H1 (cell line): ENCODE measurements around the gene MAPK8IP1. TPM values are rescaled to one million over a fixed set of nuclear protein-coding genes. Genes with fewer than 3 reads are reported as not detected.
A peak's percentile ranks its signal among the peaks of the same experiment; 100 is the strongest.

Source experiments
- CHD1 ChIP-seq: IDR thresholded peaks from 2 replicates; pipeline ENCODE4 v1.6.1; 2012; ENCODE audit warnings: low read depth, low read length, improper control_type of control experiment
- CHD2 ChIP-seq: IDR thresholded peaks from 2 replicates; pipeline ENCODE4 v1.6.1; 2012; ENCODE audit warnings: low read length, improper control_type of control experiment
- CTCF ChIP-seq, 3 experiments: IDR thresholded peaks; 1 replicate in 2 of 3; 2 replicates in 1 of 3; pipeline versions ENCODE4 v1.5.1 to v1.6.1; 2011; ENCODE audit warnings: low read length in 3 of 3, mild to moderate bottlenecking in 3 of 3, inconsistent platforms in 2 of 3, low read depth in 1 of 3, moderate library complexity in 1 of 3; ENCODE audit not compliant: insufficient read depth in 1 of 3; ENCODE audit errors: control extremely low read depth in 1 of 3
- E2F6 ChIP-seq: IDR thresholded peaks from 2 replicates; pipeline ENCODE4 v1.6.1; 2012; ENCODE audit warnings: inconsistent platforms
- GABPA ChIP-seq: IDR thresholded peaks from 2 replicates; pipeline ENCODE4 v1.6.1; 2011; ENCODE audit warnings: mild to moderate bottlenecking, low read length, moderate library complexity, borderline replicate concordance; ENCODE audit not compliant: insufficient read depth
- JUN ChIP-seq: IDR thresholded peaks from 2 replicates; pipeline ENCODE4 v1.6.1; 2011; ENCODE audit warnings: low read depth, mild to moderate bottlenecking, improper control_type of control experiment, low read length
- KDM1A ChIP-seq: fragments of 200-600, 300-600 bp; sonication (generic); IDR thresholded peaks from 2 replicates; pipeline ENCODE4 v1.7.1; 2016; ENCODE audit warnings: mild to moderate bottlenecking, low read length, borderline replicate concordance
- MAFK ChIP-seq: IDR thresholded peaks from 2 replicates; pipeline ENCODE4 v1.6.1; 2012; ENCODE audit warnings: low read depth, mild to moderate bottlenecking, improper control_type of control experiment, low read length
- PHF8 ChIP-seq: fragments of 200-600 bp; sonication (generic); conservative IDR thresholded peaks from 2 replicates; pipeline ENCODE4 v1.7.1; 2012; ENCODE audit warnings: low read depth, mild to moderate bottlenecking, inconsistent platforms, low read length, moderate library complexity
- POLR2A ChIP-seq, 2 experiments: IDR thresholded peaks; 1 replicate in 1 of 2; 2 replicates in 1 of 2; pipeline ENCODE4 v1.6.1; 2011; ENCODE audit warnings: low read depth in 2 of 2, low read length in 2 of 2, mild to moderate bottlenecking in 2 of 2; ENCODE audit errors: control extremely low read depth in 1 of 2
- POLR2AphosphoS5 ChIP-seq: IDR thresholded peaks from 2 replicates; pipeline ENCODE4 v1.6.1; 2011; ENCODE audit warnings: low read depth, low read length
- POU5F1 ChIP-seq: IDR thresholded peaks from 2 replicates; pipeline ENCODE4 v1.6.1; 2011; ENCODE audit warnings: low read depth, mild to moderate bottlenecking, low read length, moderate library complexity
- RAD21 ChIP-seq, 2 experiments: IDR thresholded peaks in 1 of 2; conservative IDR thresholded peaks in 1 of 2; 2 replicates each; pipeline ENCODE4 v1.6.1; 2011; ENCODE audit warnings: low read depth in 2 of 2, low read length in 2 of 2, improper control_type of control experiment in 1 of 2, inconsistent platforms in 1 of 2, mild to moderate bottlenecking in 1 of 2, moderate library complexity in 1 of 2
- RNF2 ChIP-seq: fragments of 200-900, 300-1000 bp; sonication (generic); IDR thresholded peaks from 2 replicates; pipeline ENCODE4 v1.7.1; 2016; ENCODE audit warnings: borderline replicate concordance, low read depth, mild to moderate bottlenecking, antibody characterized with exemption, low read length; ENCODE audit not compliant: poor library complexity, severe bottlenecking; ENCODE audit errors: missing control alignments
- SIN3A ChIP-seq, 2 experiments: IDR thresholded peaks in 1 of 2; conservative IDR thresholded peaks in 1 of 2; 2 replicates each; pipeline ENCODE4 v1.6.1; 2011 to 2012; ENCODE audit warnings: low read length in 2 of 2, improper control_type of control experiment in 1 of 2, low read depth in 1 of 2, mild to moderate bottlenecking in 1 of 2
- SP1 ChIP-seq: IDR thresholded peaks from 2 replicates; pipeline ENCODE4 v1.6.1; 2011; ENCODE audit warnings: low read depth, low read length
- TAF1 ChIP-seq: IDR thresholded peaks from 2 replicates; pipeline ENCODE4 v1.6.1; 2011; ENCODE audit warnings: mild to moderate bottlenecking, low read depth, low read length
- USF2 ChIP-seq: IDR thresholded peaks from 2 replicates; pipeline ENCODE4 v1.6.1; 2011; ENCODE audit warnings: low read length, improper control_type of control experiment
- polyA plus RNA-seq, 7 experiments: library from polyadenylated mRNA; depleted of rRNA in 3 of 7; stranded (reverse) in 5 of 7; unstranded in 2 of 7; fragments of >200 nt in 5 of 7; fragments of 200-250 nt in 2 of 7; gene quantifications; 1 replicate in 5 of 7; 2 replicates in 1 of 7; 4 replicates in 1 of 7; pipeline versions ENCODE4 v1.2.1 to v1.2.3, GENCODE V29; 2011 to 2013; ENCODE audit warnings: missing spikeins in 2 of 7, mixed read lengths in 2 of 7
- total RNA-seq: library from RNA; stranded (reverse); fragmentation: NEBNext Ultra II Directional; extraction: Animal tissue kit (Norgen Biotek cat#: 25700); gene quantifications from 2 replicates; pipeline ENCODE4 v1.2.1, GENCODE V29; 2021
- TF ChIP-seq, protein P1 (sequence below): IDR thresholded peaks from 2 replicates; pipeline ENCODE4 v1.6.1; 2012; ENCODE audit warnings: inconsistent platforms

MAPK8IP1 gene
- total and polyA plus RNA-seq, 2 of the 8 experiments (the other 6 are each of a cell fraction or from before 2014, with no cell fraction given), result 32.4 to 40.1 TPM

GRCh38 chr11:45896422-45896984 lies 11.1 kb downstream of the MAPK8IP1 start (continued):
- TF ChIP-seq, protein P1, sequence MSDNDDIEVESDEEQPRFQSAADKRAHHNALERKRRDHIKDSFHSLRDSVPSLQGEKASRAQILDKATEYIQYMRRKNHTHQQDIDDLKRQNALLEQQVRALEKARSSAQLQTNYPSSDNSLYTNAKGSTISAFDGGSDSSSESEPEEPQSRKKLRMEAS, result peak; percentile 5; the same call in 1 of the 2 replicates
- TF ChIP-seq CHD1 (no peak), TAF1 (peak; percentile 29; the same call in 1 of the 2 replicates), MAFK (no peak), CTCF (IDR thresholded peaks at IDR 0.05; ENCODE audit: control extremely low read depth in 1 of 3, insufficient read depth in 1 of 3, low read depth in 1 of 3, low read length in 3 of 3) (no peak), KDM1A (no peak), POLR2AphosphoS5 (no peak), USF2 (no peak), SP1 (no peak), POU5F1 (no peak), POLR2A (IDR thresholded peaks at IDR 0.05; ENCODE audit: control extremely low read depth in 1 of 2, low read depth in 2 of 2, low read length in 2 of 2) (no peak), RAD21 (IDR thresholded peaks at IDR 0.05 in 1 of 2, conservative IDR thresholded peaks at IDR 0.05 in 1 of 2; ENCODE audit: low read depth in 2 of 2, low read length in 2 of 2) (0 out of 4 replicates have a peak, but pooled peaks of 1 of the 2 experiments have one; percentile 0), JUN (no peak), RNF2 (no peak), GABPA (no peak), PHF8 (no peak), E2F6 (peak; percentile 40; the same call in 1 of the 2 replicates), SIN3A (conservative IDR thresholded peaks at IDR 0.05 in 1 of 2, IDR thresholded peaks at IDR 0.05 in 1 of 2; ENCODE audit: low read depth in 1 of 2, low read length in 2 of 2) (peak; percentile 25 to 47; a peak in 1 of 4 replicates), CHD2 (no peak)
